Progenitor cell of endocrine pancreas (in vitro differentiated cells): ENCODE results near the gene SLC26A8. TPM values are rescaled to one million over a fixed set of nuclear protein-coding genes. Genes with fewer than 3 reads are reported as not detected.

Source experiments
- DNase-seq: peaks from one replicate; pipeline ENCODE4 v3.0.0; 2021; ENCODE audit warnings: low spot score; ENCODE audit not compliant: unreplicated experiment
- H3K27ac Mint-ChIP-seq: 2 replicates; pipeline ENCODE4 v1.8.0; 2021; ENCODE audit warnings: mild to moderate bottlenecking, moderate library complexity, mixed read lengths
- H3K27me3 Mint-ChIP-seq: 2 replicates; pipeline ENCODE4 v1.8.0; 2021; ENCODE audit warnings: mixed read lengths
- H3K36me3 Mint-ChIP-seq: 2 replicates; pipeline ENCODE4 v1.8.0; 2022; ENCODE audit warnings: mixed read lengths; ENCODE audit not compliant: insufficient read depth
- H3K4me1 Mint-ChIP-seq: 2 replicates; pipeline ENCODE4 v1.8.0; 2021; ENCODE audit warnings: low read depth, mixed read lengths
- H3K4me3 Mint-ChIP-seq: 2 replicates; pipeline ENCODE4 v1.8.0; 2021; ENCODE audit warnings: low read depth, mild to moderate bottlenecking, moderate library complexity, mixed read lengths
- H3K9me3 Mint-ChIP-seq: 2 replicates; pipeline ENCODE4 v1.8.0; 2021; ENCODE audit warnings: low read depth, mixed read lengths
- CTCF ChIP-seq: fragments of 200-600 bp; sonication (generic); IDR thresholded peaks from one replicate; pipeline ENCODE4 v1.5.0; 2021; ENCODE audit warnings: antibody characterized with exemption, mild to moderate bottlenecking; ENCODE audit not compliant: unreplicated experiment
- total RNA-seq: library from RNA; stranded (reverse); gene quantifications from 2 replicates; pipeline ENCODE4 v1.2.1, GENCODE V29; 2021

Gene SLC26A8
- total RNA-seq, 1 donor from 2014 or later, result not detected

GRCh38 chr6:35905141-35905785, 119.2 kb downstream of the SLC26A8 start:
- Mint-ChIP-seq H3K36me3 (peaks cover 33% of the 10 kb centered on the region), H3K4me3 (no peak overlapping the region), H3K9me3 (peaks cover 18% of the 10 kb centered on the region), H3K4me1 (no peaks in the 10 kb centered on the region), H3K27ac (no peak overlapping the region), H3K27me3 (no peaks in the 10 kb centered on the region)
- TF ChIP-seq CTCF, result no peak
- DNase-seq, result no peak

DNA sequence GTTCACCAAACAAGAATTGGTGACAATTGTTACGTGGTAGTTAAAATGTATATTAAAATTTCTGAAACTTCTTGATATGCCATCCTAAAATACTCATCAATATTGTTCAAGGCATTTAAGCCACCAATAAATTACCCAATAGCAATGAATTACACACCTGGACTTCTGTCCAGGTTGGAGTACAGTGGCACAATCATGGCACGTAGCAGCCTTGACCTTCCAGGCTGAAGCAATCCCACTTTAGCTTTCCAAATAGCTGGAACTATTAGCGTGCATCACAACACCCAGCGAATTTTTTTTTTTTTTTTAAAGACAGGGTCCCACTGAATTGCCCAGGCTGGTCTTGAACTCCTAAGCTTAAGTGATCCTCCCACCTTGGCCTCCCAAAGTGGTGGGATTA, 120.8 kb downstream of the SLC26A8 start:
- Mint-ChIP-seq H3K27me3 (no peaks in the 10 kb centered on the region), H3K27ac (no peak overlapping the region), H3K4me1 (no peaks in the 10 kb centered on the region), H3K9me3 (peaks cover 8% of the 10 kb centered on the region), H3K36me3 (peaks cover 24% of the 10 kb centered on the region), H3K4me3 (no peak overlapping the region)
- TF ChIP-seq CTCF, result no peak
- no peak for DNase-seq

DNA sequence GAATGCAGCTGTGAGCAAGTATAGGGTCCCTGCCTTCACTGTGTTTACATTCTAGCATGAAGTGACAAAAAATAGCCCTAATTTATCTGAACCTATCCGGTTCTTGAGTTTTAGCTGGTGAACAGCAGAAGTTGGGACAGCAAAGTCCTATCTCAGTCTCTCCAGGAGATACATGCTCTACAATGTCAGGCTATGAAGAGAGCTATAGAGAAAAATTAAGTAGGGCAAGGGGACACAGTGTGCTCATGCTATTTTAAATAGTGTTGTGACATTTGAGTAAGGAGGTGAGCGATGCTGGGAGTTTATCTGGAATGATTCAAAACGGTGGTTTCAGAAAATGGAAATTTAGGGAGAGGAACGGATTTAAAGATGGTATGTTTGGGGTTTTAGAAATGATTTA, 124.0 kb downstream of the SLC26A8 start:
- Mint-ChIP-seq H3K36me3 (peaks cover 25% of the 10 kb centered on the region), H3K27me3 (no peaks in the 10 kb centered on the region)
- TF ChIP-seq CTCF, result no peak

DNA sequence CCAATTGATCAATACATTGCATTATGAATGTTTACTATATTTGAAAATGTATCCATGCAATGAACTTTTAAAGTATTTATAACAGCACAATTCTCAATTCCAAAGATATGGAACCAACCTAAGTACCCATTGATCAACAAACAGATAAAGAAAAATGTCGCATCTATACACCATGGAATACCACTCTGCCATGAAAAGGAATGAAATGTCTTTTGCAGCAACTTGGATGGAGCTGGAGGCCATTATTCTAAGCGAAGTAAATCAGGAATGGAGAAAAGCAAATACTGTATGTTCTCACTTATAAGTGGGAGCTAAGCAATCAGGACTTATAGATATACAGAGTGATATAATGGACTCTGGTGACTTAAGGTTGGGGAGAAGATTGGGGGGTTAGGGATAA, 126.4 kb downstream of the SLC26A8 start:
- Mint-ChIP-seq H3K4me1 (peaks cover 11% of the 10 kb centered on the region), H3K27ac (no peak overlapping the region), H3K4me3 (no peak overlapping the region), H3K36me3 (peaks cover 23% of the 10 kb centered on the region), H3K27me3 (no peaks in the 10 kb centered on the region), H3K9me3 (no peaks in the 10 kb centered on the region)
- no peak for TF ChIP-seq CTCF
- DNase-seq, result no peak

More for the DNA sequence above, 124.0 kb downstream of the SLC26A8 start:
- H3K27ac Mint-ChIP-seq, result no peak overlapping the region
- H3K4me3 Mint-ChIP-seq, result no peak overlapping the region
- H3K9me3 Mint-ChIP-seq, result no peaks in the 10 kb centered on the region
- peaks cover 3% of the 10 kb centered on the region for H3K4me1 Mint-ChIP-seq
- no peak for DNase-seq

GRCh38 chr6:35897486-35897885, 127.0 kb downstream of the SLC26A8 start:
- no peak for DNase-seq
- H3K4me3 Mint-ChIP-seq, result no peak overlapping the region
- no peaks in the 10 kb centered on the region for H3K9me3 Mint-ChIP-seq
- H3K27ac Mint-ChIP-seq, result no peak overlapping the region
- no peak for TF ChIP-seq CTCF
- no peaks in the 10 kb centered on the region for H3K27me3 Mint-ChIP-seq
- peaks cover 11% of the 10 kb centered on the region for H3K4me1 Mint-ChIP-seq
- H3K36me3 Mint-ChIP-seq, result peaks cover 25% of the 10 kb centered on the region
